Activated naive CD8-positive, alpha-beta T cell (primary cell): ENCODE measurements around the gene TDP2.

ENCODE experiments used
- H3K27ac Mint-ChIP-seq: one replicate; pipeline ENCODE4 v1.8.0; 2021; ENCODE audit warnings: mixed read lengths
- H3K27me3 Mint-ChIP-seq: one replicate; pipeline ENCODE4 v1.8.0; 2021; ENCODE audit warnings: mixed read lengths
- H3K36me3 Mint-ChIP-seq: one replicate; pipeline ENCODE4 v1.8.0; 2021; ENCODE audit warnings: mixed read lengths
- H3K4me1 Mint-ChIP-seq: one replicate; pipeline ENCODE4 v1.8.0; 2021; ENCODE audit warnings: low read depth, mixed read lengths
- H3K4me3 Mint-ChIP-seq: one replicate; pipeline ENCODE4 v1.8.0; 2021; ENCODE audit warnings: mild to moderate bottlenecking, mixed read lengths
- H3K9me3 Mint-ChIP-seq: one replicate; pipeline ENCODE4 v1.8.0; 2021; ENCODE audit warnings: low read depth, mixed read lengths

TDP2 gene

DNA sequence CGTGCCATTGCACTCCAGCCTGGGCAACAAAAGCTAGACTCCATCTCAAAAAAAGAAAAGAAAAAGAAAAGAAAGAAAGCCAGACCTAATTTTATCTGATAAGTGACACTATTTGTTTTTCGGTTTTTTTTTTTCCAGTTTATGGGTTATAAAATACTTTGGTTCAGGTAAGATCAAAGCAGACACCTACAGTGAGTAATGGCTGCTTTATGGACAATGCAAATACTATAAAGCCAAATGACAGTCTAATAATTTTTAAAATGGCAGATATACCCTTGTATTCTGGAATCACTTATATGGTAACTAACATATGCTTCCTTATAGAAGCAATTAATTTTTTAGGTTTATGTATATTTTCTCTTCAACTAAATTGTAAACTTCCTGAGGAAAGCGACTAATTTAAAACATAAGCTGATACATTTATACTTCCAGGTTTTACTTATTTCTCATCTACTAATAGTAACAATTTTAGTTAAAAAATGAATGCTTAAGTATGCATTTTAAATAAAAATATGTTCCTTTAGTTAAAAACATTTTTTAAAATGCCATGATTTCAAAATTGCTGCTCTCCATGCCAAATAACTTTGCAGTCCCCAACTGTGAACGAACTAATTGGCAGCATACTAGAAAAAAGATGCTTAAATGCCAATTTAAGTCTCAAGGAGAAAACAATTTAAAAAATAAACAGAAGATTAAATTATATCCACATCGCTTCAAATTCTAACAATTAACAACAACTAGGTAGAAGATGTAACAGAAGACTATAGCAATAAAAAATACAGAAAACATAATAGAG lies 59.2 kb downstream of the TDP2 start:
- no peaks in the 10 kb centered on the region for H3K27me3 Mint-ChIP-seq
- no peaks in the 10 kb centered on the region for H3K36me3 Mint-ChIP-seq
- H3K4me1 Mint-ChIP-seq, result no peaks in the 10 kb centered on the region
- H3K27ac Mint-ChIP-seq, result no peak overlapping the region
- no peak overlapping the region for H3K4me3 Mint-ChIP-seq
- H3K9me3 Mint-ChIP-seq, result no peaks in the 10 kb centered on the region

GRCh38 chr6:24606200-24606930 lies 60.3 kb downstream of the TDP2 start:
- Mint-ChIP-seq H3K27me3 (no peaks in the 10 kb centered on the region), H3K4me1 (no peaks in the 10 kb centered on the region), H3K9me3 (no peaks in the 10 kb centered on the region), H3K36me3 (no peaks in the 10 kb centered on the region), H3K4me3 (no peak overlapping the region), H3K27ac (no peak overlapping the region)

DNA sequence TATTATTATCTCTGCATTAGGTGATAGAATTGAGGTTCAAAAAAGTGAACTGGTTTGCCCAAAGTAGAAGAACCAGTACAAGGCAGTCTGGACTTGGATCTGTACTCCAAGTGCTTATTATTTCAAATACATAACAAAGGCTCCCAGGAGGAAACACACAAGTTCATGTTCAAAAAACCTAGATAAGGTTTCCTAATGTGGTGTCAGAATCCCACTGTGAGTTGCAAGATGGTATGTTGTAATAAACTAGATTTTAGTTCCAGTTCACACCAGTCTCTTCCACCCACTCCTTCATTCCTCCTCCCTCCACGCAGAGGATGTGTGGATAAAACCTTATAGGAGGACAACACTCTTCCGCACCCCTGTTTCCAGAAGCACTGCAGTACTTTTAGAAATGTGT lies 63.5 kb downstream of the TDP2 start:
- H3K27me3 Mint-ChIP-seq, result no peaks in the 10 kb centered on the region
- H3K9me3 Mint-ChIP-seq, result no peaks in the 10 kb centered on the region
- no peak overlapping the region for H3K4me3 Mint-ChIP-seq
- no peak overlapping the region for H3K27ac Mint-ChIP-seq
- H3K36me3 Mint-ChIP-seq, result no peaks in the 10 kb centered on the region
- no peaks in the 10 kb centered on the region for H3K4me1 Mint-ChIP-seq

DNA sequence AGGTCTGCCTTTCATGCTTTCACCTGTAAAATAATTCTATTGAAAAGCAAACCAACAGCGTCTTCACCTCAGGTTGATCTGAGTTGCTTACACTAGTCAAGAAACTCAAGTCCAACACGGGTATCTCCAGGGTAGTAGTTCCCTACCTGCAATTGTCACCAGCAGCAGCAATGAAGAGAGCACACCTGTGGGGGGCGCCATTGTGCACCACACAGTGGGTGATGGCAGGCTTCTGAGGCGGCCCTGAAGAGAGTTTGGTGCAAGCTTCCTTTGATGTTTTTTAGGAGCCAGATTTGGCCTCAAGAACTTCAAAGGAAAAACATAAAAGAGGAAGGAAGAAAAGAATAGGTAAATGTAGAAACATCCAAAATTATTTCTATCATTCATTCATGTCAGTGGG lies 65.8 kb downstream of the TDP2 start:
- H3K9me3 Mint-ChIP-seq, result no peaks in the 10 kb centered on the region
- H3K4me3 Mint-ChIP-seq, result no peak overlapping the region
- no peaks in the 10 kb centered on the region for H3K4me1 Mint-ChIP-seq
- no peaks in the 10 kb centered on the region for H3K36me3 Mint-ChIP-seq
- peaks cover 5% of the 10 kb centered on the region for H3K27me3 Mint-ChIP-seq
- no peak overlapping the region for H3K27ac Mint-ChIP-seq
